Neuronal stem cell (in vitro differentiated cells): ENCODE data around the gene DNASE1L3.
A peak's percentile ranks its signal among the peaks of the same experiment; 100 is the strongest.
"Not testable (repeated sequence)": the region's sequence is repeated elsewhere in the genome, so short reads cannot be mapped to it uniquely, and the experiment has no call there.

Experiments used
- DNase-seq: peaks from one replicate; pipeline ENCODE4 v3.0.0-alpha.2; 2013; ENCODE audit warnings: low spot score
- H2AFZ ChIP-seq: one replicate; pipeline ENCODE4 v1.6.1; 2013; ENCODE audit warnings: mild to moderate bottlenecking, low read length, inconsistent platforms
- H2AK5ac ChIP-seq: 2 replicates; pipeline ENCODE4 v1.6.1; 2013; ENCODE audit warnings: low read depth, mild to moderate bottlenecking, inconsistent platforms, low read length, moderate library complexity, mixed read lengths
- H2BK120ac ChIP-seq: 2 replicates; pipeline ENCODE4 v1.6.1; 2013; ENCODE audit warnings: low read depth, mild to moderate bottlenecking, inconsistent platforms, low read length, moderate library complexity, mixed read lengths
- H2BK12ac ChIP-seq: one replicate; pipeline ENCODE4 v1.6.1; 2013; ENCODE audit warnings: low read length, inconsistent platforms
- H2BK15ac ChIP-seq: 2 replicates; pipeline ENCODE4 v1.6.1; 2013; ENCODE audit warnings: mild to moderate bottlenecking, low read length, inconsistent platforms, mixed read lengths
- H2BK5ac ChIP-seq: one replicate; pipeline ENCODE4 v1.6.1; 2013; ENCODE audit warnings: inconsistent platforms, mild to moderate bottlenecking, low read length, moderate library complexity
- H3K14ac ChIP-seq: one replicate; pipeline ENCODE4 v1.6.1; 2013; ENCODE audit warnings: low read length, inconsistent platforms
- H3K18ac ChIP-seq: 2 replicates; pipeline ENCODE4 v1.6.1; 2013; ENCODE audit warnings: low read length, inconsistent platforms
- H3K23ac ChIP-seq: 2 replicates; pipeline ENCODE4 v1.6.1; 2013; ENCODE audit warnings: low read depth, mild to moderate bottlenecking, mixed read lengths, low read length, inconsistent platforms; ENCODE audit not compliant: poor library complexity
- H3K27ac ChIP-seq: replicated peaks from 3 replicates; pipeline ENCODE4 v1.5.1; 2013; ENCODE audit warnings: low read length, inconsistent platforms
- H3K27me3 ChIP-seq, 3 experiments: 2 replicates each; pipeline ENCODE4 v1.6.1; 2013; ENCODE audit warnings: low read length in 3 of 3, mild to moderate bottlenecking in 2 of 3, inconsistent platforms in 1 of 3, low read depth in 1 of 3, mixed read lengths in 1 of 3, moderate library complexity in 1 of 3; ENCODE audit not compliant: control insufficient read depth in 3 of 3, insufficient read depth in 3 of 3
- H3K36me3 ChIP-seq, 2 donors: replicated peaks in 1 of 2; 2 replicates each; pipeline ENCODE4 v1.6.1; 2013; ENCODE audit warnings: low read length in 2 of 2; ENCODE audit not compliant: control insufficient read depth in 2 of 2, insufficient read depth in 2 of 2
- H3K4ac ChIP-seq: 2 replicates; pipeline ENCODE4 v1.6.1; 2013; ENCODE audit warnings: inconsistent platforms, mild to moderate bottlenecking, low read length, moderate library complexity
- H3K4me1 ChIP-seq, 2 donors: 1 replicate in 1 of 2; 2 replicates in 1 of 2; pipeline ENCODE4 v1.6.1; 2013; ENCODE audit warnings: low read length in 2 of 2, low read depth in 1 of 2; ENCODE audit not compliant: control insufficient read depth in 2 of 2, insufficient read depth in 1 of 2
- H3K4me2 ChIP-seq: one replicate; pipeline ENCODE4 v1.6.1; 2013; ENCODE audit warnings: mild to moderate bottlenecking, low read length, inconsistent platforms; ENCODE audit not compliant: insufficient read depth, poor library complexity, severe bottlenecking
- H3K4me3 ChIP-seq, 2 donors: 2 replicates each; pipeline ENCODE4 v1.5.1; 2013; ENCODE audit warnings: low read length in 2 of 2, mild to moderate bottlenecking in 2 of 2, inconsistent platforms in 1 of 2, moderate library complexity in 1 of 2
- H3K79me1 ChIP-seq: one replicate; pipeline ENCODE4 v1.6.1; 2013; ENCODE audit warnings: low read depth, mild to moderate bottlenecking, inconsistent platforms, low read length, moderate library complexity
- H3K9ac ChIP-seq: one replicate; pipeline ENCODE4 v1.6.1; 2013; ENCODE audit warnings: mild to moderate bottlenecking, low read depth, low read length, inconsistent platforms; ENCODE audit not compliant: poor library complexity
- H3K9me3 ChIP-seq, 2 donors: replicated peaks in 1 of 2; 2 replicates each; pipeline versions ENCODE3 to v1.6.1; 2013; ENCODE audit warnings: low read length in 2 of 2, mild to moderate bottlenecking in 2 of 2, inconsistent platforms in 1 of 2, low read depth in 1 of 2, mixed read lengths in 1 of 2, moderate library complexity in 1 of 2; ENCODE audit not compliant: control insufficient read depth in 2 of 2, insufficient read depth in 1 of 2
- H4K8ac ChIP-seq: one replicate; pipeline ENCODE4 v1.6.1; 2013; ENCODE audit warnings: low read depth, mild to moderate bottlenecking, inconsistent platforms, low read length, moderate library complexity
- H4K91ac ChIP-seq: one replicate; pipeline ENCODE4 v1.6.1; 2013; ENCODE audit warnings: low read length, low read depth, mild to moderate bottlenecking, inconsistent platforms; ENCODE audit not compliant: poor library complexity
- WGBS, 2 donors: extraction: QIAGEN DNeasy Blood & Tissue Kit; methylation state at CpG; one replicate each; pipeline ENCODE4 v1.1.7; 2013; ENCODE audit warnings: missing lambda C conversion rate in 2 of 2, mixed read lengths in 1 of 2; ENCODE audit not compliant: insufficient read length in 2 of 2, insufficient replicate concordance in 1 of 2; ENCODE audit errors: extremely low coverage in 2 of 2; 5-methylcytosine and 5-hydroxymethylcytosine counted together

Gene DNASE1L3

DNA sequence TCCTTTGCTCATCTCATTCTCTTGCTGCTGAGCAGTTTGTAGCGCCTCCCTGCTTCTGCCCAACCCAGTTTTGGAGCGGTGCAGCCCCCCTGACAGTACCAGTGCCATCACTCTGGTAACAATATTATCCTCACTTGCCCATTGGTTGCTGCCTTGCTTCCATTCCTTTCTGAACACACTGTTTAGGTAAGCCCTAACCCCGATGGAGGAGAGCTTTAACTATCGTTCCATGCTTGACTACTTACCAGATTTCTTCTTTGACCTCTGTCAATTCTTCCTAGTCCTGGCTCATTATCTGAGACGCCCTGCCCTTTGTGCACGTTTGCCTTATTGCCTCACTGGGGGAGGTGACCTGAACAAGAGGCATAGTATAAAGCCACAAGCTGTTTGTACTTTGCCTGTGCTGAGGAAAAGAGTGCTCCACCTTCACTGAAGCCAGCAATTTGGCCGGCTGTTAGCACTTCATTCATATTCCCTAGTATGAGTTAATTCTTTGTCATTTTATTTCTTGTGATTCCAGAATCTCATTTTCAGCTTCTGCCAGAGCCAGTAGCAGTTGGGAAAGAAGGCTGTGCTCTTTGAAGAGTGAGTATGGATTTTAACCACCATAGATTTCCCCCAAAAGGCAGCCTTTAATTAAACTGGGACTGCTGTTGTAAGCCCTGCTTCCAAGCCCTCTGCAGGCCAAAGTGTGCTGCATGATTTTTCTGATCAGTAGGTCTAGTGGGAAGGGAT is 38.8 kb upstream of the DNASE1L3 start:
- Histone ChIP-seq H3K27ac (peak overlapping the region; percentile 87), H2BK5ac (no peak overlapping the region), H3K4me1 (peaks cover 18 to 20% of the 10 kb centered on the region in 2 donors), H3K4me3 (no peak overlapping the region), H3K27me3 (peaks cover 0 to 58% (median 0%) of the 10 kb centered on the region in 3 experiments), H3K18ac (no peak overlapping the region), H2BK12ac (no peak overlapping the region), H3K79me1 (no peaks in the 10 kb centered on the region), H3K14ac (no peak overlapping the region), H3K9me3 (no peaks in the 10 kb centered on the region), H2BK15ac (no peak overlapping the region), H3K4me2 (peak overlapping the region; percentile 40), H4K91ac (no peak overlapping the region), H4K8ac (no peak overlapping the region), H2AFZ (no peak overlapping the region), H3K23ac (no peak overlapping the region), H3K4ac (no peak overlapping the region), H2BK120ac (no peak overlapping the region), H2AK5ac (no peak overlapping the region), H3K36me3 (no peaks in the 10 kb centered on the region), H3K9ac (no peak overlapping the region)
- peak; percentile 87 for DNase-seq
- WGBS, 2 donors, result no CpG with 5 or more reads among the region's 7 CpGs

DNA sequence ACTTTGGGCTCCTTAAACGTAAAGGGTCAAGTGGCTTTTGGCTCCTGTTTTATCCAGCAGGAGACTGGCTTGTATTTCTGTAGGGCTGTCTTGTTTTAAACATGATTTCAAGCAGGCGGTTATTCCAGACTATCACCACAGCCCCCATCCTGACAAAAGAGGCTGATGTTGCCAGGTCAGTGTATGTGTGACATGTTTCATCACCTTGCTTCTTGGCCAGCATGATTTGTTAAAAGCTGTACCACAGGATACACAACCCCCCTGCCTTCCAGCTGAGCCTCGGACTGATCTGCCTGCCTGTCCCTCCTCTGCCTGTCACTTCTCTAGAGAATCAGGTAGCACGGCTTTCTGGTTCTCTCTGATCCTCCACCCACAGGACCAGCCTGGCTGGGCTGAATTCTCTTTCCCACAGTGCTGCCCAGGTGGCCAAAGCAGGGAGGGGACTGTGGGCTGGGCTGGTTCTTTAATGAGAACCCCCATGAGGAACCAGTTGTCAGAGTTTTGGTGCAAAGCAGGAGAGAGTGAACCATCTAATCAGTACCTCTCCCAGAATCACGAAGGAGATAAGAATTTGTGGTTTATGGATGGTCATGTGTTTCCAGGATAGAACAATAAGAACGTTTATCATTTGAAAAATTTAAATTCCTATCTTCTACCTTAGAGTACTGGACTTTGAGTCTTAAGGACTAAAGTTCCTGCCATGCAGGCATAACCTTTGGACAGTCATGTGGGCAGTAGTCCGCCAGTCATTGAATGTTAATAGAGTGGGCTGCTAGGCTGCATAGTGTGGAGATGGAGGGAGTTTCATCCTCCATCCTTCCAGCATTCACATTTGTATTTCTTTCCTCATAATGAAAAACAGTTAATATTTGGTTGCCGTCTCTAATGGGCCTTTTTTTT is 35.6 kb upstream of the DNASE1L3 start:
- Histone ChIP-seq H3K4ac (no peak overlapping the region), H3K23ac (no peak overlapping the region), H3K27ac (no peak overlapping the region), H2BK5ac (no peak overlapping the region), H2BK120ac (no peak overlapping the region), H3K36me3 (no peaks in the 10 kb centered on the region), H3K4me1 (peaks cover 15 to 18% of the 10 kb centered on the region in 2 donors), H3K18ac (peak overlapping the region; percentile 4), H2AFZ (no peak overlapping the region), H3K9me3 (no peaks in the 10 kb centered on the region), H4K8ac (no peak overlapping the region), H3K4me3 (no peak overlapping the region), H4K91ac (no peak overlapping the region), H3K27me3 (peaks cover 0 to 52% (median 0%) of the 10 kb centered on the region in 3 experiments), H3K9ac (no peak overlapping the region), H2AK5ac (no peak overlapping the region), H2BK15ac (no peak overlapping the region), H3K4me2 (no peak overlapping the region), H3K79me1 (no peaks in the 10 kb centered on the region), H3K14ac (no peak overlapping the region), H2BK12ac (no peak overlapping the region)
- DNase-seq, result no peak
- no CpG with 5 or more reads among the region's 8 CpGs for WGBS, 2 donors

DNA sequence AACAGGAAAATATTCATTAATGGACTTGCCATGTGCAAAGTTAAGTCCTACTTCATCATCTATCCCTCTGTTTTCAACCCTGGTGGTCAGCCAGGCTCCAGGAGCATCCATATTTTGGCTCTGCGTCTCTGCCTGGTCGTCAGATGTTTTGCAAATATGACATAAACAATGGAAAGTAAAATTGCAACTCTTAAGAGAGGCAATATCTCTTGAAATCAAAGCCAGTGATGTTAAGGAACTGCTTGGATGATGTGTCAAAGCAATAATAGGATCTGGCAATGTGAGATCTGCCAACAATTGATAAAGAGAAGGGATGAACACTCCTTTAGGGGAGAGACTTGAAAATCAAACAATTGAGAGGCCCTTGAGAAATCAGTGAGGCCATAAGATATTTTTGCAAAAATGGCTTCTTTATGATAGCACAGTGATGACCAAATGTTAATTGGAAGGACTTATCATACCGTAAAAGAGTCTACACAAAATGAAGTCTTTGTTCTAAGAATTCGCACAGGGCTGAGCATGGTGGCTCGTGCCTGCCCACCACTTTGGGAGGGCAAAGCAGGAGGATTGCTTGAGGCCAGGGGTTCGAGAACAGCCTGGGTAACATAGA is 33.3 kb upstream of the DNASE1L3 start:
- Histone ChIP-seq H3K4me3 (no peak overlapping the region), H3K4me2 (no peak overlapping the region), H3K9me3 (no peaks in the 10 kb centered on the region), H3K27ac (no peak overlapping the region), H3K4me1 (peaks cover 5 to 6% of the 10 kb centered on the region in 2 donors), H4K8ac (no peak overlapping the region), H3K18ac (no peak overlapping the region), H2BK5ac (no peak overlapping the region), H3K4ac (no peak overlapping the region), H3K36me3 (no peaks in the 10 kb centered on the region), H2BK12ac (no peak overlapping the region), H3K79me1 (no peaks in the 10 kb centered on the region), H3K23ac (no peak overlapping the region), H2AK5ac (no peak overlapping the region), H2BK120ac (no peak overlapping the region), H3K14ac (no peak overlapping the region), H3K27me3 (peaks cover 0 to 68% (median 0%) of the 10 kb centered on the region in 3 experiments), H2BK15ac (no peak overlapping the region), H4K91ac (no peak overlapping the region), H3K9ac (no peak overlapping the region), H2AFZ (no peak overlapping the region)
- no peak for DNase-seq
- no CpG with 5 or more reads among the region's 6 CpGs for WGBS, 2 donors

GRCh38 chr3:58242860-58243259 is 32.1 kb upstream of the DNASE1L3 start:
- not testable (repeated sequence) for H3K4me3 ChIP-seq, H3K4ac ChIP-seq, H2BK5ac ChIP-seq, H2BK12ac ChIP-seq, H3K14ac ChIP-seq, H2AK5ac ChIP-seq, H3K27ac ChIP-seq, H3K18ac ChIP-seq, H3K9ac ChIP-seq, H3K9me3 ChIP-seq, H2AFZ ChIP-seq, H3K36me3 ChIP-seq, H2BK120ac ChIP-seq, H4K8ac ChIP-seq, DNase-seq, H4K91ac ChIP-seq, H2BK15ac ChIP-seq, H3K79me1 ChIP-seq, H3K4me2 ChIP-seq, H3K23ac ChIP-seq
- no CpG with 5 or more reads among the region's 4 CpGs for WGBS, 2 donors
- Histone ChIP-seq H3K4me1 (peaks cover 9 to 11% of the 10 kb centered on the region in 2 donors), H3K27me3 (peaks cover 0 to 79% (median 8%) of the 10 kb centered on the region in 3 experiments)
